AG04450 (cell line): ENCODE measurements around the gene TMUB1. TPM values are rescaled to one million over a fixed set of nuclear protein-coding genes. Genes with fewer than 3 reads are reported as not detected.

ENCODE experiments used
- CTCF ChIA-PET: fragments of 300-600, 350-600 bp; formaldehyde crosslinking; extraction: SDS; loops from one replicate; lab custom pipeline; 2022; ENCODE audit warnings: antibody characterized with exemption, inconsistent platforms; lab: Charles Lee
- POLR2A ChIA-PET: fragments of 350-600 bp; formaldehyde crosslinking; extraction: SDS; loops from one replicate; lab custom pipeline; 2021; ENCODE audit warnings: antibody characterized with exemption, inconsistent platforms; lab: Yijun Ruan, JAX
- DNase-seq: peaks from one replicate; pipeline ENCODE4 v3.0.0-alpha.2; 2011; ENCODE audit warnings: low read depth, low spot score
- H3K27ac ChIP-seq: one replicate; pipeline ENCODE4 v1.5.1; 2012; ENCODE audit warnings: low read depth, low read length, control low read depth
- H3K27me3 ChIP-seq: one replicate; pipeline ENCODE4 v1.6.0; 2012; ENCODE audit warnings: low read length; ENCODE audit not compliant: control insufficient read depth, insufficient read depth
- H3K4me3 ChIP-seq: 2 replicates; pipeline ENCODE4 v1.5.1; 2011; ENCODE audit warnings: mild to moderate bottlenecking, low read depth, low read length, control low read depth
- H3K9me3 ChIP-seq: 2 replicates; pipeline ENCODE4 v1.5.1; 2012; ENCODE audit warnings: low read length; ENCODE audit not compliant: control insufficient read depth, insufficient read depth
- polyA plus RNA-seq: library from polyadenylated mRNA; depleted of rRNA; stranded (reverse); fragments of >200 nt; gene quantifications from 2 replicates; pipeline ENCODE4 v1.2.3, GENCODE V29; 2011
- TF ChIP-seq, protein P1 (sequence below): IDR thresholded peaks from 2 replicates; pipeline ENCODE4 v1.5.1; 2011; ENCODE audit warnings: low read depth, low read length, control low read depth, inconsistent platforms

The TMUB1 gene
- polyA plus RNA-seq, 1 experiment: 9.7 TPM

DNA sequence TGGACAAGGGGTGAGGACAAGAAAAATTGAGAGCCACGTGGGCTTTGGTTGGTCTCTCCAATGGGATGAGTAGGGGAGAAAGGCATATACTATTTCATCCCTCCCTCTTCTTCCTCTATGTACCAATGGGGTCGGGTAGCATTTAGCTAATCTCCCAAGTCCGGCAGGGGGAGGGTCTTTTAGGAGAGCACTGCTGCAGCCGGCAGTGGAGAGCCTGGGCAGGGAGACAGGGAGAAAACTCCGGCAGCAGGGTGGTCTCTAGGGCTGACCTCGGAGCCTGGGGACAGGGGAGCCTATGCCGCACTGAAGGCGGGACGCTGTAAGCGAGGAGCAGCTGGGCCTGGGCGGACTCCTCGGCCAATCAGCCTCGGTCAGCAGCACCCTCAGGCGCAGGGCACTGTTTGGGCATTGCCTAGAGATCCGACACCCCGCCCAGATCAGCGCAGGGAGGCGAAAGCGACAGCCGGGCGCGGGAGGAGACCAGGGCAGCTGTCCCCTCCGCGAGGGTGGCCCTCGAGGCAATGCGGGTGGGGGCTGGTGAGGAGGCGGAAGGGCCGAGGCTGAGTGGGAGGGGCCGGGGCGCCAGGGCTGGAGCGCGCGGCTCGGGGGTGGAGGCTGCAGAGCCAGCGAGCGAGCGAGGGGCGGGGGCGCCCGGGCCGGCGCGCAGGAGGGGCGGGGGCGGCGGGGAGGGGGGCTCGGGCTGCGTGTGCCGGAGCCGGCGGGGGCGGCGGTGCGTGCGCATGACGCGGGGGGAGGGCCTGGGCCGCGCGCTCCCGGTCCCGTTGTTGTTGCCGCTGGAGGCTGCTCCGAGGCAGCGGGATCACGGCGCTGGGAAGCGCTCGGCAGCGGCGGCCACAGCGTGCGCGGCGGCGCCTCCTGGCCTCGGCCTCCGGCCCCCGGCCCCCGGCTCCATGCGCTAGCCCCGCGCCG, 2.7 kb upstream of the TMUB1 start, which contains the start of gene AGAP3:
Gene AGAP3, plus strand, starts transcription at position 785 of the 930 bp plus-strand sequence. CDS start 267 bp downstream, outside the sequence.
- Histone ChIP-seq H3K27me3 (no peaks in the 10 kb centered on the region), H3K4me3 (peak within 1 kb of the TSS; percentile 77), H3K27ac (peak within 1 kb of the TSS; percentile 75), H3K9me3 (no peaks in the 10 kb centered on the region; the same call in 1 of the 2 replicates)
- POLR2A ChIA-PET: interaction anchor here (0.6 to 1.3 kb wide), 4 partner anchors 23 to 28 kb away, joined by 3 to 4 read pairs (median 4); no protein-coding TSS in a partner anchor
- CTCF ChIA-PET: interaction anchor here (1.2 to 8.9 kb wide), 4 partner anchors 25 to 68 kb away, joined by 3 to 86 read pairs (median 4); no protein-coding TSS in a partner anchor
- no peak for DNase-seq
- TF ChIP-seq, protein P1, sequence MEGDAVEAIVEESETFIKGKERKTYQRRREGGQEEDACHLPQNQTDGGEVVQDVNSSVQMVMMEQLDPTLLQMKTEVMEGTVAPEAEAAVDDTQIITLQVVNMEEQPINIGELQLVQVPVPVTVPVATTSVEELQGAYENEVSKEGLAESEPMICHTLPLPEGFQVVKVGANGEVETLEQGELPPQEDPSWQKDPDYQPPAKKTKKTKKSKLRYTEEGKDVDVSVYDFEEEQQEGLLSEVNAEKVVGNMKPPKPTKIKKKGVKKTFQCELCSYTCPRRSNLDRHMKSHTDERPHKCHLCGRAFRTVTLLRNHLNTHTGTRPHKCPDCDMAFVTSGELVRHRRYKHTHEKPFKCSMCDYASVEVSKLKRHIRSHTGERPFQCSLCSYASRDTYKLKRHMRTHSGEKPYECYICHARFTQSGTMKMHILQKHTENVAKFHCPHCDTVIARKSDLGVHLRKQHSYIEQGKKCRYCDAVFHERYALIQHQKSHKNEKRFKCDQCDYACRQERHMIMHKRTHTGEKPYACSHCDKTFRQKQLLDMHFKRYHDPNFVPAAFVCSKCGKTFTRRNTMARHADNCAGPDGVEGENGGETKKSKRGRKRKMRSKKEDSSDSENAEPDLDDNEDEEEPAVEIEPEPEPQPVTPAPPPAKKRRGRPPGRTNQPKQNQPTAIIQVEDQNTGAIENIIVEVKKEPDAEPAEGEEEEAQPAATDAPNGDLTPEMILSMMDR: no peak

DNA sequence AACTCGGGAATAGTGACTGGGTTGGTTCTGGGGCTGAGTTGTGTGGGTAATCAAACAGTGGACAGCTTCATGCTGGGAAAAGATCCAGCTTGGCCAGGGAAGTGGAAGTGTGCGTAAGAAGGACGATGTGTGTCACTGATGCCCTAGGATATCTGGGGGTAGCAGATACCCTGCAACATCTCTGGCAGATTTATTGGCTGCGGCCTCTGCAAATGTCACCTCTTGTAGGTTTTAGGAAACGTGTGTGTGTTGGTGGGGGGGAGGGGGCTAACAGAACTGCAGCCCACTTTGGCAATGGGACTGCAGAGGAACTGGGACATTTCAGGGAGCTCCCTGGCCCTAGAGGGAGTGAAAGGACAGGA, 2.0 kb upstream of the TMUB1 start:
- Histone ChIP-seq H3K27me3 (no peaks in the 10 kb centered on the region), H3K9me3 (peaks cover under 1% of the 10 kb centered on the region; the same call in 1 of the 2 replicates), H3K4me3 (peak overlapping the region; percentile 66), H3K27ac (no peak overlapping the region)
- TF ChIP-seq, protein P1: no peak
- ChIA-PET CTCF (interaction anchor here (1.2 to 8.9 kb wide), 4 partner anchors 25 to 67 kb away, joined by 3 to 86 read pairs (median 4); no protein-coding TSS in a partner anchor), POLR2A (interaction anchor here (0.6 to 1.3 kb wide), 4 partner anchors 22 to 28 kb away, joined by 3 to 4 read pairs (median 4); no protein-coding TSS in a partner anchor)
- DNase-seq: no peak

DNA sequence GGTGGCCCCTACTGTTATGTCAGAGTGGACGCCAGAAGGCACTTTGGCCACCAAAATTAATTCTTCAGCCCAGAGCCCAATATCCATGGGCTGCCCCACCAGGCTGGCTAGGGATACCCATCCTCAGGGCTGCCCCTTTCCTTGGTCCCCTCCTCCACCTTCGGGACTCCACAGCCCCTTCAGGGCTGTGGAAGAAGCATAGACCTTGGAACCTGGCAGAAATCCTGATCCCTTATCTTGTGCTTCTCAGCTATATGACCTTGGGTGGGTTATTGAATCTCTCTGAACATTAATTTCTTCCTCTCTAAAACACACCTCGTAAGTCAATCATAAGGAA, 499 bp upstream of the TMUB1 start:
- Histone ChIP-seq H3K27ac (no peak overlapping the region), H3K4me3 (peak overlapping the region; percentile 74), H3K9me3 (peaks cover 3% of the 10 kb centered on the region; the same call in 1 of the 2 replicates), H3K27me3 (no peaks in the 10 kb centered on the region)
- DNase-seq: no peak
- ChIA-PET CTCF (no interaction called here), POLR2A (no interaction called here)
- TF ChIP-seq, protein P1: no peak

DNA sequence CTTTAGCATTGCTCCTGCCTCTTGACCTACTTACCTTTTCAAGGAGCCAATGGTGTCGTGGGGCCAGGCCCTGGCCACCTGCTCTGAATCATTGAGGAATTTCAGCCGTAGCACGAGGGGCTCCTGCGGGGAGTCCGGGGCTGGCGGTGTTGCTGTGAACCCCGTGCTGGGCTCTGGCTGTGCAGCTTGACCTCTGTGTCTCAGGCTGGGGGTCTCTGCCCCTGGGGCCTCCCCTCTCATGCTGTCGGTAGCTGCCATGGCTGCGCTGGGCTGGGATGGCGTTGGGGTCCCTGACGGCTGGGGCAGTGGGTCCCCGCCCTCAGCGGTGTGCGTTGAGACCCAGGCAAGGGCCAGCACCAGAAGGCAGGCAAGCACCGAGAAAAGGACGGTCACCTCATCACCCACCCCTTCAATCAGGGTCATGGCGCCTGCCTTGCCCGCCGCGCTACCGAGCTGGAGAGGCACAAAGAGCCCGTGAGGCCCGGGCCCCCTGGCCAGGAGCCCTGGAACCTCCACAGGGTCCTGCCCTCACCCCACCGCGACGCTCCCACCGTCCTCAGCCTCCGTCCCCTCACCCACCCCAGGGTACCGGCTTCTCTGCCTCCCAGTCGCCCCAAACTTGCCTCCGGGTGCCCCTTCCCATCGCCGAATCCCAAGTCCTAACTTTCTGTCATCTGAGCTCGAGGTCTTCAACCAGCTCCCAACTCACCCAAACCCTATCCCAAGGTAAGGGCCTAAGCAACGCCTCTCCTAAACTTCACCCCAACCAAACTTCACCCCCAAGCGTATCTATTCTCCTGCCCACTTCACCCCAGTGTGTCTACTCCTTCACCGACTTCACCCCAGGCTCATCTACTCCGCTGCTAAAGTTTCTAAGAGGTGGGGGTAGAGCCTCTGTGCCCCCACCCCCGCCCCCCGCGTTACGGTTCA, 887 bp downstream of the TMUB1 start:
- Histone ChIP-seq H3K4me3 (peak overlapping the region; percentile 74), H3K27ac (no peak overlapping the region), H3K27me3 (no peaks in the 10 kb centered on the region), H3K9me3 (peaks cover 3% of the 10 kb centered on the region; the same call in 1 of the 2 replicates)
- no peak for DNase-seq
- TF ChIP-seq, protein P1: no peak
- POLR2A ChIA-PET: no interaction called here
- CTCF ChIA-PET: interaction anchor here (1.3 kb wide), 1 partner anchor 28 kb away, joined by 3 read pairs; no protein-coding TSS in a partner anchor
